ENCODE measurements around the gene CRYBG1. TPM values are rescaled to one million over a fixed set of nuclear protein-coding genes. Genes with fewer than 3 reads are reported as not detected.

Gene CRYBG1
- total and polyA plus RNA-seq, 2 of the 4 experiments (the other 2 are of a cell fraction) = 0.38 to 1.1 TPM

DNA sequence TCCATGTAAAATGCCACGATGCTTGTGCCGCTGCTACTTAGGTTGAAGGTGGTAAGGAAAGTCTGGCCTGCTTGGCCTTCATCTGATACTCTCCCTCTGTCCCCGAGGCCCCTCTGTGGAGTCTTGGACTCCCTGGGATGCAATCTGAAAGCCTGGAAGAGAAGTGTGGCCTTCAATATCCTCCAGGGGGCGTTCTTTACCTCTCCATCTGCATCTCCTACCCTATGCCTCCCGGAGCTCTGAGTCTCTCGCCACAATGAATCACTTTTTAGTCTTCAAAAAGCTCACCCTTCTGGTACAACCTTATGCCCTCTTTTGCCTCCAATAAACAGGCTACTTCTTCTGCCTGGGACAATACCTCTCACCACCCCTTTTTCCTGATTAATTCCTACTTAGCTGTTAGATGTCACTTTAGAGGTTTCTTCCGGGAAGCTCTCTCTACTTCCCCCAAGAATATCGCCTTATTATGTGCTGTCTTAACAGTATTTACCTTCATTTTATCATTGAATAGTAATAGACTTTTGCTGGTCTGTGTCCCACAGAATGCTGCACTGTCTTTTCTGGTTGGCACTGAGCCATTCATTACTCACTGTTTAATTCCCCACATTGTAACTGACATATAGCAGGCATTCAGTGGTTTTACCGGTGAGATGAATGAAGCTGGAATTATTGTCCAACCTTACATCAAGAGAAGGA, 21.0 kb upstream of the CRYBG1 start (continued):
- TF ChIP-seq, protein P1, sequence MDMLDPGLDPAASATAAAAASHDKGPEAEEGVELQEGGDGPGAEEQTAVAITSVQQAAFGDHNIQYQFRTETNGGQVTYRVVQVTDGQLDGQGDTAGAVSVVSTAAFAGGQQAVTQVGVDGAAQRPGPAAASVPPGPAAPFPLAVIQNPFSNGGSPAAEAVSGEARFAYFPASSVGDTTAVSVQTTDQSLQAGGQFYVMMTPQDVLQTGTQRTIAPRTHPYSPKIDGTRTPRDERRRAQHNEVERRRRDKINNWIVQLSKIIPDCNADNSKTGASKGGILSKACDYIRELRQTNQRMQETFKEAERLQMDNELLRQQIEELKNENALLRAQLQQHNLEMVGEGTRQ (IDR thresholded peaks at IDR 0.05; ENCODE audit: low read depth, low read length) = no peak
- TF ChIP-seq POLR2A (IDR thresholded peaks at IDR 0.05; ENCODE audit: low read depth, low read length) (no peak), CEBPB (IDR thresholded peaks at IDR 0.05; ENCODE audit: low read depth, low read length) (no peak), NFE2L2 (IDR thresholded peaks at IDR 0.05; ENCODE audit: low read depth, low read length) (no peak)

DNA sequence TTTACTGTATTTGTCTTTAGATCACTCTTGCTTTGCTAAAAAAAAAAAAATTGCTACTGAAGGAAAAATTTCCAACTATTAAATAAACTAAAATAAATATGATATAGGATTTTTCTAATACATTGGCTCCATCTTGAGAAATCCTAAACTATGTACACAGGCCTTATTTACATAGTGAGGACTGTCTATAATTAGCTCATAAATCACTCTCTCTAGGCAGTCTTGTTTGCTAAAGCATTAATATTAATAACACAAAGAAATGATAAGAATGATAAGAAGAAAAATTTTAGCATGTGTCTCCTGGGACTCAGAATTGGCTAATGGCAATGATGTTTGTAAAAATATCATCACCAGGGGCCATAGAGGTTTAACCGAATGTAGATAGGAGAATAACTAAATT, 13.3 kb upstream of the CRYBG1 start:
- ChIA-PET CTCF (interaction anchor here (0.6 to 1.6 kb wide), 4 partner anchors 8 to 632 kb away, joined by 3 to 4 read pairs (median 4); no protein-coding TSS in a partner anchor), POLR2A (ENCODE audit: unreplicated experiment) (interaction anchor here (0.6 kb wide), 1 partner anchor 10 kb away, joined by 6 read pairs; no protein-coding TSS in a partner anchor)
- in situ Hi-C loops (cut with MboI; ENCODE audit: low sequenced_read_pairs) = loop anchor here (10.0 to 25.0 kb wide), 2 partner anchors 218 to 640 kb away; no protein-coding TSS in a partner anchor
- Histone ChIP-seq H3K4me3 (ENCODE audit: insufficient read depth, low read depth, low read length) (no peak overlapping the region), H2AK9ac (replicated peaks; ENCODE audit: low read depth, low read length, poor library complexity) (no peak overlapping the region), H2BK5ac (ENCODE audit: low read depth, low read length, poor library complexity, severe bottlenecking) (no peak overlapping the region), H3K4me2 (ENCODE audit: low read depth, low read length) (no peak overlapping the region), H3K23ac (ENCODE audit: low read depth, low read length) (no peak overlapping the region), H3K56ac (ENCODE audit: extremely low read depth, insufficient read depth, low read length) (no peak overlapping the region), H3K14ac (replicated peaks; ENCODE audit: low read depth, low read length) (no peak overlapping the region), H3K9me1 (ENCODE audit: insufficient read depth, low read length) (no peaks in the 10 kb centered on the region), H2AFZ (replicated peaks; ENCODE audit: low read length, poor library complexity) (no peak overlapping the region), H3K36me3 (ENCODE audit: control insufficient read depth, insufficient read depth, low read length) (no peaks in the 10 kb centered on the region), H4K20me1 (ENCODE audit: insufficient read depth, low read length) (no peaks in the 10 kb centered on the region), H2BK120ac (ENCODE audit: low read depth, low read length) (no peak overlapping the region), H3K9me3 (ENCODE audit: control insufficient read depth, insufficient read depth, low read length) (no peaks in the 10 kb centered on the region), H3K4ac (ENCODE audit: low read depth, low read length) (no peak overlapping the region), H2BK20ac (ENCODE audit: low read depth, low read length) (no peak overlapping the region), H2BK15ac (ENCODE audit: low read depth, low read length) (no peak overlapping the region), H3K4me1 (ENCODE audit: control insufficient read depth, insufficient read depth, low read length) (no peaks in the 10 kb centered on the region), H4K91ac (ENCODE audit: insufficient read depth, low read depth, low read length) (no peak overlapping the region), H4K8ac (ENCODE audit: low read depth in 2 of 2, low read length in 2 of 2) (no peak overlapping the region), H3K27ac (ENCODE audit: insufficient read depth, low read length) (no peak overlapping the region), H3K27me3 (ENCODE audit: control insufficient read depth, insufficient read depth, low read length) (peaks cover 3% of the 10 kb centered on the region), H3K18ac (ENCODE audit: low read depth, low read length) (no peak overlapping the region), H2AK5ac (ENCODE audit: low read depth, low read length) (no peak overlapping the region), H4K5ac (ENCODE audit: low read depth, low read length) (no peak overlapping the region), H3K79me1 (ENCODE audit: low read depth in 1 of 2, low read length in 2 of 2) (no peaks in the 10 kb centered on the region), H3K9ac (ENCODE audit: low read depth, low read length) (no peak overlapping the region)
- dilution Hi-C loops (cut with HindIII; ENCODE audit: low sequenced_read_pairs, unreplicated experiment) = no loop called here
- WGBS, 2 experiments (ENCODE audit: extremely low coverage in 2 of 2, insufficient read length in 1 of 2) = no CpG with 5 or more reads among the region's 1 CpG
- DNase-seq (no peak), ATAC-seq (ENCODE audit: low read depth) (no peak)
- intact Hi-C loops (cut with micrococcal nuclease) = no loop called here
- TF ChIP-seq FOS (IDR thresholded peaks at IDR 0.05; ENCODE audit: low read depth, low read length) (no peak), MAZ (IDR thresholded peaks at IDR 0.05; ENCODE audit: borderline replicate concordance, low read depth, low read length) (no peak), MAFK (IDR thresholded peaks at IDR 0.05; ENCODE audit: low read depth, low read length) (no peak)
- BruUV-seq (replicated peaks) = no TSS peak

All from IMR-90 (cell line).